Central memory CD8-positive, alpha-beta T cell (primary cell): ENCODE measurements around the gene PRKCE.

Source experiments
- ATAC-seq: fragments of 150-1000 bp; cut with Tn5 transposase; replicated peaks from 2 replicates; pipeline ENCODE4 v1.10.0; 2022; ENCODE audit warnings: mild to moderate bottlenecking, moderate FRiP score, moderate number of reproducible peaks; ENCODE audit not compliant: poor library complexity, severe bottlenecking; ENCODE audit errors: extremely low read depth
- DNase-seq, 2 donors: peaks; one replicate each; pipeline ENCODE4 v3.0.0; 2021; ENCODE audit warnings: low spot score in 2 of 2
- H3K27ac Mint-ChIP-seq: one replicate; pipeline ENCODE4 v1.8.0; 2022; ENCODE audit warnings: low read depth, mild to moderate bottlenecking, moderate library complexity, mixed read lengths
- H3K27me3 Mint-ChIP-seq: one replicate; pipeline ENCODE4 v1.8.0; 2022; ENCODE audit warnings: mixed read lengths
- H3K36me3 Mint-ChIP-seq: one replicate; pipeline ENCODE4 v1.8.0; 2022; ENCODE audit warnings: mild to moderate bottlenecking, moderate library complexity, mixed read lengths; ENCODE audit not compliant: insufficient read depth
- H3K4me1 Mint-ChIP-seq: one replicate; pipeline ENCODE4 v1.8.0; 2022; ENCODE audit warnings: mixed read lengths
- H3K4me3 Mint-ChIP-seq: one replicate; pipeline ENCODE4 v1.8.0; 2022; ENCODE audit warnings: mild to moderate bottlenecking, moderate library complexity, mixed read lengths
- H3K9me3 Mint-ChIP-seq: one replicate; pipeline ENCODE4 v1.8.0; 2022; ENCODE audit warnings: mixed read lengths

Gene PRKCE

DNA sequence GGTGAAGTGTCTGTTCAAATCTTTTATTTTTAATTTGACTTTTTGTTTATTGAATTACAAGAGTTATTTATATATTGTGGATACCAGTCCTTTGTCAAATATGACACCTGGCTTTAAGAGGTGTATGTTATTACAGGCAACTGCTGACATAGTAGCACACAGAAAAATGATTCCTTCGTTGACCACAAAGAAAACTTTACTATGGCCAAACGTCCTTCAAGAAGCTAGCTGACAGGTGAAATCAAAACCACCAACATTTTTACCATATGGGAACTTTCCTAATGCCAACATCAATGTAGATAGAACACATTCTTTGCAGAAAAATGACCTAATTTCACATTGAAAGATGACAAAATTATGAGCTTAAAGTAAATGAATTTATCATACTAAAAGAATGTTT lies 34.0 kb upstream of the PRKCE start:
- DNase-seq (no peak), ATAC-seq (no peak)
- H3K9me3 Mint-ChIP-seq, result no peaks in the 10 kb centered on the region
- H3K27ac Mint-ChIP-seq, result no peak overlapping the region
- no peaks in the 10 kb centered on the region for H3K36me3 Mint-ChIP-seq
- H3K27me3 Mint-ChIP-seq, result peaks cover 27% of the 10 kb centered on the region
- no peak overlapping the region for H3K4me3 Mint-ChIP-seq
- H3K4me1 Mint-ChIP-seq, result no peaks in the 10 kb centered on the region

- Mint-ChIP-seq H3K27ac (no peak overlapping the region), H3K27me3 (peaks cover 69% of the 10 kb centered on the region), H3K36me3 (no peaks in the 10 kb centered on the region), H3K4me3 (no peak overlapping the region), H3K4me1 (no peaks in the 10 kb centered on the region), H3K9me3 (no peaks in the 10 kb centered on the region)
- ATAC-seq (no peak), DNase-seq (no peak)
Measured at GRCh38 chr2:45622336-45623075, 29.0 kb upstream of the PRKCE start.

GRCh38 chr2:45623098-45623497 lies 28.4 kb upstream of the PRKCE start:
- no peaks in the 10 kb centered on the region for H3K36me3 Mint-ChIP-seq
- H3K4me1 Mint-ChIP-seq, result no peaks in the 10 kb centered on the region
- peaks cover 69% of the 10 kb centered on the region for H3K27me3 Mint-ChIP-seq
- ATAC-seq (no peak), DNase-seq (no peak)
- H3K4me3 Mint-ChIP-seq, result no peak overlapping the region
- H3K27ac Mint-ChIP-seq, result no peak overlapping the region
- H3K9me3 Mint-ChIP-seq, result no peaks in the 10 kb centered on the region

DNA sequence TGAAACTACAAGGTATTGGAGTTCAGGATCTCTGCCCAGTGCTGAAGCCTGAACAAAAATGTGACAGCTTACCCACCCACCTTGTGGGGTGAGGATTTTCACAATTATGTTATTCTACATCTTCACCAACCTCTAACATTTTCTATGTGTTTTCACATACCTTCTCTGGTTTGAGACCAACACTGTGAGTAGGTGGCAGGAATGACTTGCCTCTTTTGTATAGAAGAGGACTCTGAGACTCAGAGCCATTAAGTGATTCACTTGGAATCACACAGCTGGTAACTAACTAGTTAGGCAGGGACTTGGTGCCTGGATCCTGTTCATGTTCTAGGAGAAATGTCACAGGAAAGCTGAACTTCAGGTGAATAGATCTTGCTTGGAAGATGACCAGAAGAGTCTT lies 25.7 kb upstream of the PRKCE start:
- H3K4me1 Mint-ChIP-seq, result no peaks in the 10 kb centered on the region
- H3K9me3 Mint-ChIP-seq, result no peaks in the 10 kb centered on the region
- DNase-seq, result no peak
- H3K4me3 Mint-ChIP-seq, result no peak overlapping the region
- peaks cover 72% of the 10 kb centered on the region for H3K27me3 Mint-ChIP-seq
- H3K36me3 Mint-ChIP-seq, result no peaks in the 10 kb centered on the region
- H3K27ac Mint-ChIP-seq, result no peak overlapping the region
- no peak for ATAC-seq

DNA sequence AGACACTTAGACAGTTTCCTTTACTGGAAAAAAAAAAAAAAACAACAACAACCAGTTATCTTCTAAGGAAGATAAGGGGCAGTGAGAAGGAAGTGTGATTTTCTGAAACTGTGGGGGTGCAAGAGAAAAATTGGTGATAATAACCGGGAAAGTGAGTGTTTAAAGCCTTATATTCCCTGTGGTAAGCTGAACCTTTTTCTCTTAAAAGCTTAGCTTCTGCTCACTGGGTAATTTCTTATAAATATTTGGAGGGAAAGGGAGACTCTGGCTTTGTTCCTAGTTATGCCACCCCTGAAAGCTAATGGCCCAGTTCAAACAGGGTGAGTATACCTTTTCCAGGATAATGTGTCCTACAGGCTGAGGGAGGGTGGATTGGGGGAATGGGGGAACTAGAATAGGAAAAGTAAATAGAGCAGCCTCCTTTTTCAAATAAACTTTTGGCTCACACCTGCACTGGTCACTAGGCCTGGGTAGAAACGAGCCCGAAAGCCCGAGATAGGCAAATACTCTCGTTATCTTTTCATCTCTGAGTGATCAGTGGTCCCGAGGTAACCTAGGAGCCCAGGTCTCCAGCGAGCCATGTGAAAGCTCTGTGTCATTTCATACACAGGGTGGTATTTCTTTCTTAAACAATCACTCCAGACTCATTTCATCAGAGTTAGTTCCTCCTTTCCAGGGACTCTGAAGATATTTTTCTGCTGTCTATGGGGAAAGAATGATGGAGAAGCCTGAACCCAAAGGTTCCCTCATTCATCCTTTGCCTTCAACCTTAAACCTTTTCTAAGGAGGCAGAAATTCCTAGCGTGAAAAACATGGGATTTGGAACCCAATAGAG lies 24.9 kb upstream of the PRKCE start:
- H3K4me3 Mint-ChIP-seq, result no peak overlapping the region
- no peaks in the 10 kb centered on the region for H3K9me3 Mint-ChIP-seq

GRCh38 chr2:45627911-45628310 lies 23.6 kb upstream of the PRKCE start:
- DNase-seq, result no peak
- Mint-ChIP-seq H3K4me1 (no peaks in the 10 kb centered on the region), H3K36me3 (no peaks in the 10 kb centered on the region), H3K9me3 (no peaks in the 10 kb centered on the region), H3K27ac (no peak overlapping the region), H3K27me3 (peaks cover 78% of the 10 kb centered on the region), H3K4me3 (no peak overlapping the region)
- no peak for ATAC-seq

More for the DNA sequence above, 24.9 kb upstream of the PRKCE start:
- Mint-ChIP-seq H3K4me1 (no peaks in the 10 kb centered on the region), H3K27me3 (peaks cover 72% of the 10 kb centered on the region), H3K36me3 (no peaks in the 10 kb centered on the region), H3K27ac (no peak overlapping the region)
- DNase-seq (no peak), ATAC-seq (no peak)

DNA sequence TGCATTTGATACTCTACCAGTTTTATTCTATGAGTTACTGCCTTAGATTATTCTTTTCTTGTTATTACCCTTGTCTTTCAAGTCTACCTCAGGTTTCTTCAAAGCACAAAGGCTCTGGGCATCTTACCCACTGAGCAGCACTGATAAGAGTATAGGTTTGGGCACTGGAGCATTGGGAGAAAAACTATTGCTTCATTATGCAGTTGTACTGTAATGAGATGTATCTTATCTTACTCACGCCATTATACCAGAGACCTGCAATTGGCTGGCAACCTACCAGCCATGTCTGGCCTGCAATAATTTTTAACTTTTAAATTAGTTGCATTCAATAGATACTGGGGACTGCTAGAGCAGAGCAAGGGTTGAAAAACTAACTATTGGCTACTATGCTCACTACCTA lies 21.5 kb upstream of the PRKCE start:
- Mint-ChIP-seq H3K27me3 (peaks cover 72% of the 10 kb centered on the region), H3K9me3 (no peaks in the 10 kb centered on the region), H3K4me1 (no peaks in the 10 kb centered on the region), H3K4me3 (no peak overlapping the region), H3K36me3 (no peaks in the 10 kb centered on the region), H3K27ac (no peak overlapping the region)
- DNase-seq, result no peak
- ATAC-seq, result no peak

- Mint-ChIP-seq H3K27me3 (peaks cover 72% of the 10 kb centered on the region), H3K27ac (no peak overlapping the region)
Measured at GRCh38 chr2:45631319-45631718, 20.2 kb upstream of the PRKCE start.

GRCh38 chr2:45631955-45632354 lies 19.5 kb upstream of the PRKCE start:
- Mint-ChIP-seq H3K4me3 (no peak overlapping the region), H3K4me1 (no peaks in the 10 kb centered on the region), H3K9me3 (no peaks in the 10 kb centered on the region), H3K27me3 (peaks cover 69% of the 10 kb centered on the region), H3K36me3 (no peaks in the 10 kb centered on the region), H3K27ac (no peak overlapping the region)
- ATAC-seq (no peak), DNase-seq (no peak)

More at GRCh38 chr2:45631319-45631718, 20.2 kb upstream of the PRKCE start:
- DNase-seq, result no peak
- H3K9me3 Mint-ChIP-seq, result no peaks in the 10 kb centered on the region
- H3K4me3 Mint-ChIP-seq, result no peak overlapping the region
- no peak for ATAC-seq
- no peaks in the 10 kb centered on the region for H3K36me3 Mint-ChIP-seq
- H3K4me1 Mint-ChIP-seq, result no peaks in the 10 kb centered on the region

DNA sequence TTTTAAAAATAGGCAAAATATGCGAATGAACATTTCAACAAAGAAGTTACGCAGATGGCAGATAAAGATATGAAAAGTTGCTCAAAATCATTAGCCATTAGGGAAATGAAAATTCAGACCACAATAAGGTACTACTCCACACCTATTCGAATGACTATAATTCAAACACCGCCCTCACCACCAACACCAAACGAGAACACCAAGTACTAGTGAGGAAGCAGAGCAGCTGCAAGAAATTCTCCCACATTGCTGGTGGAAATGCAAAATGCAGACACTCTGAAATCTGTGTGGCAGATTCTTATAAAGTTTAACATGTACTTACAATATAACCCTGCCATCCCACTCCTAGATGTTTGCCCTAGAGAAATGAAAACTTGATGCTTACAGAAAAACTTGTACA lies 17.3 kb upstream of the PRKCE start:
- Mint-ChIP-seq H3K27me3 (peaks cover 83% of the 10 kb centered on the region), H3K27ac (no peak overlapping the region), H3K9me3 (no peaks in the 10 kb centered on the region), H3K4me1 (no peaks in the 10 kb centered on the region), H3K4me3 (no peak overlapping the region), H3K36me3 (no peaks in the 10 kb centered on the region)
- no peak for DNase-seq
- no peak for ATAC-seq

GRCh38 chr2:45636008-45636407 lies 15.5 kb upstream of the PRKCE start:
- DNase-seq, result no peak
- no peaks in the 10 kb centered on the region for H3K9me3 Mint-ChIP-seq
- ATAC-seq, result no peak
- no peak overlapping the region for H3K27ac Mint-ChIP-seq
- no peaks in the 10 kb centered on the region for H3K36me3 Mint-ChIP-seq
- H3K27me3 Mint-ChIP-seq, result peaks cover 88% of the 10 kb centered on the region
- no peaks in the 10 kb centered on the region for H3K4me1 Mint-ChIP-seq
- no peak overlapping the region for H3K4me3 Mint-ChIP-seq

- no peak for ATAC-seq
- Mint-ChIP-seq H3K36me3 (no peaks in the 10 kb centered on the region), H3K27ac (no peak overlapping the region), H3K4me1 (no peaks in the 10 kb centered on the region), H3K27me3 (peaks cover 87% of the 10 kb centered on the region), H3K9me3 (no peaks in the 10 kb centered on the region), H3K4me3 (no peak overlapping the region)
- no peak for DNase-seq
Measured at GRCh38 chr2:45637440-45637839, 14.0 kb upstream of the PRKCE start.

GRCh38 chr2:45640576-45640975 lies 10.9 kb upstream of the PRKCE start:
- ATAC-seq, result no peak
- Mint-ChIP-seq H3K27ac (no peak overlapping the region), H3K9me3 (no peaks in the 10 kb centered on the region), H3K4me3 (no peak overlapping the region), H3K36me3 (no peaks in the 10 kb centered on the region), H3K27me3 (peaks cover 77% of the 10 kb centered on the region), H3K4me1 (peaks cover 9% of the 10 kb centered on the region)
- DNase-seq, result no peak
